Loucy (cell line): ENCODE results near the gene PDE4D.

Experiments used
- CTCF ChIP-seq: fragments of 200-600 bp; sonication (generic); conservative IDR thresholded peaks from 2 replicates; pipeline ENCODE4 v1.5.1; 2014; ENCODE audit warnings: mild to moderate bottlenecking, antibody characterized with exemption, low read length
- EZH2phosphoT487 ChIP-seq: fragments of 200-600 bp; IDR thresholded peaks from 2 replicates; pipeline ENCODE4 v1.6.1; 2018; ENCODE audit warnings: antibody characterized with exemption, mild to moderate bottlenecking, moderate library complexity, borderline replicate concordance

- no peak for TF ChIP-seq CTCF
- no peak for TF ChIP-seq EZH2phosphoT487
These were observed 725.5 kb downstream of the PDE4D start for GRCh38 chr5:59168067-59168466.
